GM18520 (cell line): ENCODE data around the gene ELOB.

Source experiments
- ATAC-seq: cut with Tn5 transposase; IDR thresholded peaks from one replicate; pipeline ENCODE4 v1.9.1; 2021; ENCODE audit not compliant: unreplicated experiment

Gene ELOB

DNA sequence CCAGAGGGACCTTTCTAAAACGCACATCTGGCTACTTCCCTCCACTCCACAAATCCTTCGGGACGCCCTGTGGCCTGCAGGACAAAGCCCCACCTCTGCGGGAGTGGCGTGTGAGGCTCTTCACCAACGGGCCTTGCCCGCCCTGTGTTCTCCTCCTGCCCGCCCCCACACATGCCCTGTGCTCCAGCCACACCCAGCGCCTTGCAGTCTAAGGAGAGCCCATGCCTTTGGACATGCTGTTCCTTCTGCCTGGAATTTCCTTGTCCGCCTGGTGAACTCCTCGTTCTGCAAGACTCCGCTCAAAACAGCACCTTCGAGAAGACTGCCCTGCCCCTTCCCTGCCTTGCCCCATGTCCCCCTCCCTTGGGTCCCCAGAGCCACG lies 7.4 kb downstream of the ELOB start:
- ATAC-seq, result no peak

GRCh38 chr16:2769100-2769529 lies 8.0 kb downstream of the ELOB start:
- ATAC-seq, result no peak

GRCh38 chr16:2768403-2769089 lies 8.5 kb downstream of the ELOB start:
- no peak for ATAC-seq

DNA sequence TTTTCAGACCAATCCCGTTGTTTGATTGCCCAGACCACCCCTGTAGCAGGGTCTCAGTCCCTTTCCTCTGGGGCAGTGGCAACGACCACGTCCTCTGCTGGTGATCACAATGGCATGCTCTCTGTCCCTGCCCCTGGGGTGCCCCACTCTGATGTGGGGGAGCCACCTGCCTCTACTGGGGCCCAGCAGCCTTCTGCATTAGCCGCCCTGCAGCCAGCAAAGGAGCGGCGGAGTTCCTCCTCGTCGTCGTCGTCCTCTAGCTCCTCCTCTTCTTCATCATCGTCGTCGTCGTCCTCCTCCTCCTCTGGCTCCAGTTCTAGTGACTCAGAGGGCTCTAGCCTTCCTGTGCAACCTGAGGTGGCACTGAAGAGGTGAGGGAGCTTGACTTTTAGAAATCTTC lies 9.2 kb downstream of the ELOB start:
- ATAC-seq, result no peak

GRCh38 chr16:2767140-2767731 lies 9.8 kb downstream of the ELOB start:
- ATAC-seq, result no peak

DNA sequence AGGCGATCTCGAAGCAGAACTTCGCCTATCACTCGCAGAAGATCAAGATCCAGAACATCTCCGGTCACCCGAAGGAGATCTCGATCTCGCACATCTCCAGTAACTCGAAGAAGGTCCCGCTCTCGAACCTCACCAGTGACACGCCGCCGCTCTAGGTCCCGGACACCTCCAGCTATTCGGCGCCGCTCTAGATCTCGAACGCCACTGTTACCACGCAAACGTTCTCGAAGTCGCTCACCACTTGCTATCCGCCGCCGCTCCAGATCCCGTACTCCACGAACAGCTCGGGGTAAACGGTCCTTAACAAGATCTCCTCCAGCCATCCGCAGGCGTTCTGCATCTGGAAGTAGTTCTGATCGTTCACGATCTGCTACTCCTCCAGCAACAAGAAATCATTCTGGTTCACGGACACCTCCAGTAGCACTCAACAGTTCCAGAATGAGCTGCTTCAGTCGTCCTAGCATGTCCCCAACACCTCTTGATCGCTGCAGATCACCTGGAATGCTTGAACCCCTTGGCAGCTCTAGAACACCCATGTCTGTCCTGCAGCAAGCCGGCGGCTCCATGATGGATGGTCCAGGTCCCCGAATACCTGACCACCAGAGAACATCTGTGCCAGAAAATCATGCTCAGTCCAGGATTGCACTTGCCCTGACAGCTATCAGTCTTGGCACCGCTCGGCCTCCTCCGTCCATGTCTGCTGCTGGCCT lies 10.5 kb downstream of the ELOB start:
- no peak for ATAC-seq

GRCh38 chr16:2765462-2766404 lies 11.3 kb downstream of the ELOB start:
- ATAC-seq, result no peak

- no peak for ATAC-seq
Observed at GRCh38 chr16:2764718-2765117, 12.4 kb downstream of the ELOB start.

- ATAC-seq, result no peak
Observed at GRCh38 chr16:2763173-2763572, 13.9 kb downstream of the ELOB start.

GRCh38 chr16:2762711-2763110 lies 14.4 kb downstream of the ELOB start:
- ATAC-seq, result no peak

GRCh38 chr16:2761886-2762583 lies 15.0 kb downstream of the ELOB start:
- ATAC-seq, result no peak

DNA sequence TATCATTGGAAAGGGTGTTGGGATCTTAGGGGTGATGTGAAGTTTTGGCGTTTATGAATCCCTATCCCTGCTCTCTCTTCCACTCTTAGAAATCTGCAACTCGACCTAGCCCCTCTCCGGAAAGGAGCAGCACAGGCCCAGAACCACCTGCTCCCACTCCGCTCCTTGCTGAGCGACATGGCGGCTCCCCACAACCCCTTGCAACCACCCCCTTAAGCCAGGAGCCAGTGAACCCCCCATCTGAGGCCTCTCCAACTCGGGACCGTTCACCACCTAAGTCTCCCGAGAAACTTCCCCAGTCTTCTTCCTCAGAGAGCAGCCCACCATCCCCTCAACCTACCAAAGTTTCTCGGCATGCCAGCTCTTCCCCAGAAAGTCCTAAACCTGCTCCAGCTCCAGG lies 15.6 kb downstream of the ELOB start:
- no peak for ATAC-seq

- ATAC-seq, result no peak
Observed at GRCh38 chr16:2757344-2757743, 19.7 kb downstream of the ELOB start.

- ATAC-seq, result no peak
Observed at GRCh38 chr16:2756288-2757015, 20.6 kb downstream of the ELOB start.

- ATAC-seq, result no peak
Observed at GRCh38 chr16:2755158-2755557, 21.9 kb downstream of the ELOB start.

DNA sequence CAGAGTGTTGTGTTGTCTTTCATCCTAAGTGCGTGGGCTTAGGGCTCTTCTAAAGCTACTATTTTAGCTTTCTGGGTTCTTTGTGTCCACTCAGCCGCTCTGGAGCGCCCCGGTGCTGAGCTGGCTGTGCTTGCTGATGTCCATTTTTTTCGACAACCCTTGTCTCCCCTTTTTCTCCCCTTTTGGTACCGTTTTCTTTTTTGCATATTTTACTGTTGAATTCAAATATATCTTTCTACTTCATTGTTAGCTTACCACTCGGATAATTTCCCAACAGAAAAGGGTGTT lies 23.4 kb downstream of the ELOB start:
- ATAC-seq, result no peak

DNA sequence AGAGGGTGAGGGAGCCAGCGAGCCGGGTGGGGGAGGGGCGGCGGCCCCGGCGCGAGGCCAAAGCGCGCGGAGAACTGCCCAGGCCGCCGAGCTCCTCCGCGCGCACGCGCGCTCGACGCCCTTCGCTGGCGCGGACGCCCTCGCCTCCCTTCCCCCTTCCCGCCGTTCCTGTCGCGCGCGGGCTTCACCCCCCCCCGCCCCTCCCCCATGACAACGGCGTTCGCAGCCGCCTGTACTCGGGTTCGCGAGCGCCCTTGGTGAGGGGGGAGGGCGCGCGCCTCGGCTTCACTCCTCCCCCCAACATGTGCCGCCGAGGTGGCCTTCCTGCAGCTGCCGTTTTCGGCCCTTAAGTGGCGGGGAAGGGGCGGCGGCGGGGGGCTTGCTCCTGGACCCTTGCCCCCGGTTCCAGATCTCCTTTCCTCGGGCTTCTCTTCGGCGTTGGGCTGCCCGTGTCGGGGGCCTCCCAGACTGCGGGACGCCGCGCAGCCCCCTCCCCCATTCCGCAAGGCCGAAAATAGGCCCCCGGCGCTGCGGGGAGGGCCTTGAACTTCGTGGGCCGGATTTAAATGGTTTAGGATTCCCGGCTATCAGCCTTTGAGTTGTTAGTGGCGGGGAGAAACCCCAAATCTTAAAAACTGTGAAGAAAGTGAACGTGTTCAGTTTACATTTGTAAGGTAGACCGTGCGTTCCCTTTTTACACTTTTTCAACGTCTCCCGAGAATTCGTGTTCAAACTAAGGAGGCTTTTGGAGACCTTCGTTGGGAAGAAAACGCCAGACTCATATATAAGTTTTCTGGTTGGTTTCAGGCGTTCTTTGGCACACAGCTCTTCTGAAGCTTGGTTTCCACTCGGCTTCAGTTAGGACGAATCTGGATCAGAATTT lies 24.0 kb downstream of the ELOB start:
- peak; percentile 14 for ATAC-seq

DNA sequence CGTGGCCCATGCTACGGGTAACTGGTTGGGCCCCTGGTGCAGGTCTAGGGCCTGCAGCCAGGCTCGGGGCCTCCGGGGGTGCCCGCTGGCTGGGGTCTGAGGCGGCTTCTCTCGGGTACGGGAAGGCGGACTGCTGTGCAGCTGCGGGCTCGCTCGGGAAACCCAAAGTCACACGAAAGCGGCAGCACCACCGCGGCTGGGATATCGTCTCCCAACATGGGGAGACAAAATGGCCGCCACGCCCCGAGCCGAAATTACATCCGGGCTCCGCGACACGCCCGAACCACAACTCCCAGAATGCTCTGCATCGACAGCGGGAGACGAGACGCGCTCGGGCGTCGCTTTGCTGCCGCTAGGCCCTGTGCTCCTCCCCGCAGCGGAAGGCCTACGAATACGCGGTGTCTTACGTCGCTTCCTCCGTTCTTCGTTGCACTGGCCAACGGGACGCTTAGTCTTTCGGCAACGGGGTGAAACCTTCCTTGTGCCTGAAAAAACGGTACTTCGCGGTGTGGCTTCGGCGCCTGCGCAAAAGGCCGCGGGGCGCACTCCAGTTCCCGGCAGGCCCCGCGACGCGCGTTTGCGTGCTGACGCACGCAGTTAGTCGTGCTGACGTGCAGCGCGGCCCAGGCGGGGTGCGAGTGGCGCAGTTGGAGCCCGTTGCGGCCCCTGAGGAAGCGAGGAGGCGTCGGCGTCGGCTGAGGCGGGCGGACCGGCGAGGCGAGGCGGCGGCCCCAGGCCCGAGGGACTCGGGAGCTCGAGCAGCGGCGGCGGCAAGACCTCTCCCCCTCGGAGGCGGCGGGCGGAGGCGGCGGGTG lies 24.8 kb downstream of the ELOB start, which contains the start of gene SRRM2:
SRRM2 (plus strand) TSS at position 604 of the 815 bp plus-strand sequence. CDS start 3,727 bp downstream, outside the sequence.
- peak; percentile 79 for ATAC-seq
